ENCODE results near the gene TMEM97.
"Not testable (repeated sequence)": the region's sequence is repeated elsewhere in the genome, so short reads cannot be mapped to it uniquely, and the experiment has no call there.

The TMEM97 gene

DNA sequence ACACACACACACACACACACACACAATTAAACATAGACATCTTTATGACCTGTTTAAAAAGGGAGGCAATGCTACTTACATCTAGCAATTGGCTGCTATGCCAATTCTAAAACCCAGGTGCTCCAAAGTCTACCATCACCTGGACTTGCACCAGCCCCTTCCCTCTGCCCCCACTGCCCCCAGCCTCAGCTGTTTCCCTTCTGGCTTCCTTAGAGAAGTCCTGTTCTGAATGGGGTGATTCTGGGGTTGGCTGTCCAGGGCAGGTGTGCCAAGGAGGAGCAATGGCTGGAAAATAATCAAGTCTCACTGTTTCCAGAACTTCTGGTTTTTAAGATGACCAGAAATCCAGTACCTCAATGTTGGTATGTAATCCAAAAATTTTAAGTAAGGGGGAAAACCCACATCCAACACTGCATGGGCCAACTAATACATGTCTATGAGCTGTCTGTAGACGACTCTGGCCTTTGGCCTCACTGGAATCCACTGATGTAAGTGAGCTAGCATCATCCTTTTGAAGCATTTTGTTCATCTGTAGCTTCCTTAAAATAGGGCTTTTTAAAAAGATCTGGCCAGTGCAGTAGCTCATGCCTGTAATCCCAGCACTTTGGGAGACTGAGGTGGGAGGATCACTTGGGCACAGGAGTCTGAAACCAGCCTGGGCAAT lies 14.2 kb downstream of the TMEM97 start:
- H3K4me3 ChIP-seq (ENCODE audit: low read length), result no peak overlapping the region
- DNase-seq (ENCODE audit: low read depth), result no peak
- TF ChIP-seq, protein P1, sequence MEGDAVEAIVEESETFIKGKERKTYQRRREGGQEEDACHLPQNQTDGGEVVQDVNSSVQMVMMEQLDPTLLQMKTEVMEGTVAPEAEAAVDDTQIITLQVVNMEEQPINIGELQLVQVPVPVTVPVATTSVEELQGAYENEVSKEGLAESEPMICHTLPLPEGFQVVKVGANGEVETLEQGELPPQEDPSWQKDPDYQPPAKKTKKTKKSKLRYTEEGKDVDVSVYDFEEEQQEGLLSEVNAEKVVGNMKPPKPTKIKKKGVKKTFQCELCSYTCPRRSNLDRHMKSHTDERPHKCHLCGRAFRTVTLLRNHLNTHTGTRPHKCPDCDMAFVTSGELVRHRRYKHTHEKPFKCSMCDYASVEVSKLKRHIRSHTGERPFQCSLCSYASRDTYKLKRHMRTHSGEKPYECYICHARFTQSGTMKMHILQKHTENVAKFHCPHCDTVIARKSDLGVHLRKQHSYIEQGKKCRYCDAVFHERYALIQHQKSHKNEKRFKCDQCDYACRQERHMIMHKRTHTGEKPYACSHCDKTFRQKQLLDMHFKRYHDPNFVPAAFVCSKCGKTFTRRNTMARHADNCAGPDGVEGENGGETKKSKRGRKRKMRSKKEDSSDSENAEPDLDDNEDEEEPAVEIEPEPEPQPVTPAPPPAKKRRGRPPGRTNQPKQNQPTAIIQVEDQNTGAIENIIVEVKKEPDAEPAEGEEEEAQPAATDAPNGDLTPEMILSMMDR (conservative IDR thresholded peaks at IDR 0.05; ENCODE audit: low read length), result no peak

- peak; percentile 31 for DNase-seq (ENCODE audit: low read depth)
- TF ChIP-seq, protein P1 (conservative IDR thresholded peaks at IDR 0.05; ENCODE audit: low read length), result no peak
- peak overlapping the region; percentile 75 for H3K4me3 ChIP-seq (ENCODE audit: low read length)
Measured at GRCh38 chr17:28334171-28334570, 15.2 kb downstream of the TMEM97 start.

DNA sequence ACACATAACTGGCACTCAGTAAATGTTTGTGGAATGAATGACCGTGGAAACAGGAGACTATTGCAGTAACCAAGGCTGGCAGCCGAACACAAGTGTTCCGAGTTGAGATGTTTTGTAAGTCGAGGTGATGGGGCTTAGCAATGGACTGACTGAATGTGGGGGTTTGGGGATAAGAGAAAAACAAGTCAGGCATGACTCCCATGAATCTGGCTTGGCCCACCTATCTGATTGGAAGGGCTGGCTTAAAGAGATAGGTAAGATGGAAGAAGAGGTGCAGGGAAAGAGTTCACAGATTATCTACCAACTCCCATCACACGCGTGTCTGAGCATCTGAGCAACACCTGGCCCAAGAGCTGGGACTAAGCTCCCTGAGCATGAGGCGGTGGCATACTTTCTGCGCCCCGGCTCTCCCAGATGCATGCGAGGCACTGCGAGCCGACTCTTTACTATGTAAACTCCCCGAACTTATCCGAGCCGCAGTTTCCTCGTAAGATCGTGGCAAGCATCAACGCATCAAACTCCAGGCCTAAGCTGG lies 15.7 kb downstream of the TMEM97 start:
- H3K4me3 ChIP-seq (ENCODE audit: low read length), result peak overlapping the region; percentile 75
- TF ChIP-seq, protein P1 (conservative IDR thresholded peaks at IDR 0.05; ENCODE audit: low read length), result 0 out of 2 replicates have a peak, but pooled peaks have one; percentile 7
- DNase-seq (ENCODE audit: low read depth), result no peak

DNA sequence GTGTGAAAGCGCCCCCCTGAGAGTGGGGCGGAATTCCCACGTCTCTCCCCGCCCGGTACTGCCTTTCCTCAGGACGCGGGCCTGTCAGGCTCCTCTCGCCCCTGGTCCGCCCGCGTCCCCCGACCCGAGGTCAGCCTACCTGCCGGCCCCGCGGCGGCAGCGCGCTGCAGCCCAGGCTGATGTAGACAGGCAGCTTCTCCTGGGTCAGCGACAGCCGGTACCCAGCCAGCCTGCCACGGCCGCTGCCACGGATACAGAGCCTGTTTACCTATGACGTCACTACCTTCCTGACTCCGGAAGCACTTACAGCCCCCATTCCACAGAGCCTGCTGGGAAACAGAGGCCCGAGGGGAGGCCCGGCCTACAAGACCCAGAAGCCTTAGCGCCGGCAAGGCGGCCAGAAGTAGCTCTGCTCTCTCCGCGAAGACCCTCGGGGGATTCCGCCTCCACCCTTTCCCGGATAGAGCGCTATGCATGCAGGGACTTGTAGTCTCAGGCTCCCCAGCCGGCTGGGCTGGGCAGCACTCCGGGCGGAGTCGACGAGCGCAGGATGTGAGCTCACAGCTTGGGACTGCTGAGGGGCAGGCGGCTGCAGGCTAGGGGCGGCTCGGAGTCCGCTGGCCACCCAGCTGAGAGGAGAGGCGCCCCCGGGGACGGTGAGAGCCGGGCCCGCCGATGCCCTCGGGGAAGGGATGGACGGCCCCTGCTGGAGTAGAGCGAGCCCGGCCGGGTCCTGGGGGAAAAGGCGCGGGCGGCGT lies 16.4 kb downstream of the TMEM97 start, which contains the start of the genes IFT20 and TNFAIP1:
TSS of gene IFT20 (minus strand) at position 272 of the 758 bp plus-strand sequence. CDS start 3,487 bp downstream, outside the sequence.
TSS of gene TNFAIP1 (plus strand) at position 561 of the 758 bp plus-strand sequence. CDS start 3,761 bp downstream, outside the sequence.
- TF ChIP-seq, protein P1 (conservative IDR thresholded peaks at IDR 0.05; ENCODE audit: low read length), result no peak
- peak; percentile 100 for DNase-seq (ENCODE audit: low read depth)

DNA sequence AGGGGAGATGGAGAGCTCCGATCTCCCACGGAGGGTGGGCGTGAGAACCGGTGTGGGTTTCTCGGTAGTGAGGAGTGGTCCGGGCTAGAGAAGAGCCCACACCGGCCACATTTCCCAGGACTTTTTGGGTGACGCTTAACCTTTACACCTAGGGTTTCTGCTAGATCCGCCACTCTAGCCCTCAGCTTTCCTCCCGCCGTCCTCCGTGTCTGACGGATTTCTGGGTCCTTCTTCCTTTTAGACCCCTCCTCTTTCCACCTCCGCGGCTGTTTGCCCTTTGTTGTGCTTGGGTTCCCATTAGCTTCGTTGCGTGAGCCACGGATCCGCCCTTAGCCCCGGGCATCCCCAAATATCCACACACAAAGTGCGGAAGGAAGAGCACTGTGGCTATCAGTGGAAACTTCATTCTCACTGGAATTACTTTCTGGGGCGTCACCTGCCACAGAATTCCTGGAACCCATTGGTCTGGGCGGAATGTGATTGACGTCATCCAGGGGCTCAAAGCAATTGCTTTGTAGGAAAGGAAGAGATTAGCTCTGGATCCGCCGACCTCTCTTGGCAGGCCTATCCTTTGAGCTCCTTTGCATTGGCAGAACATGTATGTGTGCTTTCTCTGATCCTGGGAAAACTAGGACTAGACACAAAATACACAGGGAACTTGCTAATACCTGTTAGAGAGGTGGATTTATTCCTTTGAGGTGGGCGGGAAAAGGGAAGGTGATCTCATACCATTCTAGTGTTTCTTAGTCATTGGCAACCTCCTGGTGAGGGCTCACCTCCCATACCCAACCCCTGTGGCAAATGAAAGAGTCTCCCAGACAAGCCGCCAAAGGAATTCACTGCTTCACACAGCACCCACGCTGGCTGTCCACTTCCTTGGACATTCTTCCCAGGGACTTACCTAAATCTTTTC lies 17.2 kb downstream of the TMEM97 start:
- TF ChIP-seq, protein P1 (conservative IDR thresholded peaks at IDR 0.05; ENCODE audit: low read length), result no peak
- DNase-seq (ENCODE audit: low read depth), result peak; percentile 89
- H3K4me3 ChIP-seq (ENCODE audit: low read length), result peak overlapping the region; percentile 97

More for the DNA sequence above, 16.4 kb downstream of the TMEM97 start, which contains the start of the genes IFT20 and TNFAIP1:
- peak within 1 kb of the TSS; percentile 97 for H3K4me3 ChIP-seq (ENCODE audit: low read length)

DNA sequence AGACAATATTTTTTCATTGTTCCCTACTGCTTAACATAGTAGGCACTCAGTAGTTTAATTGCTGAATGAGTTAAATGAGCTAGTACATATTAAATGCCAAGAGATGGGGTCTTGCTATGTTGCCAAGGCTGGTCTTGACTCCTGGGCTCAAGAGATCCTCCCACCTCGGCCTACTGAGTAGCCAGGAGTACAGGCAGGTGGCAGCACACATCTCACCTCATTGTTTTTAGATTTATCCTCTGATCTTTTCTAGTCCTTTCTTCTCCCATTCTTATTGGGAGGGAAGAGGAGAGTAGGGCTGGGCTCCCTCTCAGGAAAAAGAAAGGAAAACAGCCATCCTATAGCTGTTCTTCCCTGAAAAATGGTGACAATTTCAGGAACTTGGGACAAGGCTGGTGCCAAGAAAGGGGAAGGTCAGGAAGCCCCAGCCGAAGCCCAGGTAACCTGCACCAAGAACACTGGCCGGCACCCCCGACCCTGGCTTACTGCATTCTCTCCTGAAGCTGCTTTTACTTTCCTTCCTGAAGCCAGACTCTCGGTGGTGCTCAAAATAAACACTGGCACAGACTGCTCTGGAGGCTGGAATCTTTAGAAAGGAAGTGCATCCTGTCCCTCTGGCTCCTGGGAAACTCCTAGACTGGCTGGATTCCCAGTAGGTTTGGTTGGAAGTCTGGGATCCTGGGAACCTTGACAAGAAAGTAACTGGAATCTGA lies 19.2 kb downstream of the TMEM97 start:
- H3K4me3 ChIP-seq (ENCODE audit: low read length), result no peak overlapping the region
- DNase-seq (ENCODE audit: low read depth), result peak; percentile 59
- TF ChIP-seq, protein P1 (conservative IDR thresholded peaks at IDR 0.05; ENCODE audit: low read length), result no peak

DNA sequence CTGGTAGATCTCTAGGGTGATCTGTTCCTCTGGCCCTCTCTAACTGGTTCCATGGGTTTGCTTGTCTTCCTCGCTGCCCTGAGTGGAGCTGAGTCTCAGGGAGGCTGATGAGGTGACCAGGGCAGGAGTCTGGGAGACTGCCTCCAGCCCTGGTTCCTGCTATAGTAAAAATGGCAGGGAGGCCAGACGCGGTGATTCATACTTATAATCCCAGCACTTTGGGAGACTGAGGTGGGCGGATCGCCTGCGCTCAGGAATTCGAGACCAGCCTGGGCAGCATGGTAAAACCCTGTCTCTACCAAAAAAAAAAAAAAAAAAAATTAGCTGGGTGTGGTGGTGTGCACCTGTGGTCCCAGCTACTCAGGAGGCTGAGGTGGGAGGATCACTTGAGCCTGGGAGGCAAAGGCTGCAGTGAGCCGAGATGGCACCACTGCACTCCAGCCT lies 19.8 kb downstream of the TMEM97 start:
- DNase-seq (ENCODE audit: low read depth), result not testable (repeated sequence)

More for the DNA sequence above, 19.8 kb downstream of the TMEM97 start:
- H3K4me3 ChIP-seq (ENCODE audit: low read length), result not testable (repeated sequence)
